NB4 (cell line): ENCODE data around the gene TDRD1.

Experiments
- DNase-seq: peaks from one replicate; pipeline ENCODE4 v3.0.0; 2010; ENCODE audit warnings: low read depth
- H3K4me3 ChIP-seq: one replicate; pipeline ENCODE4 v1.5.1; 2011; ENCODE audit warnings: mild to moderate bottlenecking, low read depth, low read length, moderate library complexity
- CTCF ChIP-seq: IDR thresholded peaks from one replicate; pipeline ENCODE4 v1.5.1; 2012; ENCODE audit warnings: low read depth, low read length
- MAX ChIP-seq: IDR thresholded peaks from 2 replicates; pipeline ENCODE4 v1.6.1; 2011; ENCODE audit warnings: low read depth, low read length
- MYC ChIP-seq: IDR thresholded peaks from 2 replicates; pipeline ENCODE4 v1.6.1; 2011; ENCODE audit warnings: low read depth, low read length
- POLR2A ChIP-seq: IDR thresholded peaks from 2 replicates; pipeline ENCODE4 v1.6.1; 2011; ENCODE audit warnings: mild to moderate bottlenecking; ENCODE audit not compliant: insufficient read length; ENCODE audit errors: extremely low read depth

The TDRD1 gene

GRCh38 chr10:114252883-114253282 lies 73.7 kb downstream of the TDRD1 start:
- H3K4me3 ChIP-seq = no peak overlapping the region
- no peak for DNase-seq
- no peak for TF ChIP-seq POLR2A
- TF ChIP-seq MAX = no peak
- TF ChIP-seq MYC = no peak
- TF ChIP-seq CTCF = no peak

GRCh38 chr10:114255227-114255626 lies 76.1 kb downstream of the TDRD1 start:
- TF ChIP-seq POLR2A (no peak), MYC (no peak), MAX (no peak), CTCF (no peak)
- DNase-seq = no peak
- no peak overlapping the region for H3K4me3 ChIP-seq

GRCh38 chr10:114256008-114256765 lies 77.0 kb downstream of the TDRD1 start:
- H3K4me3 ChIP-seq = no peak overlapping the region
- TF ChIP-seq MYC (no peak), CTCF (no peak), MAX (no peak), POLR2A (no peak)

GRCh38 chr10:114256822-114257221 lies 77.7 kb downstream of the TDRD1 start:
- no peak for DNase-seq
- no peak overlapping the region for H3K4me3 ChIP-seq
- TF ChIP-seq POLR2A (no peak), MYC (no peak), CTCF (no peak), MAX (no peak)

More at GRCh38 chr10:114256008-114256765, 77.0 kb downstream of the TDRD1 start:
- no peak for DNase-seq

GRCh38 chr10:114257498-114257897 lies 78.3 kb downstream of the TDRD1 start:
- no peak overlapping the region for H3K4me3 ChIP-seq
- TF ChIP-seq CTCF (no peak), MYC (no peak), POLR2A (no peak), MAX (no peak)
- no peak for DNase-seq
